Left kidney (tissue), 2 donors: ENCODE measurements around the gene LAYN. TPM values are rescaled to one million over a fixed set of nuclear protein-coding genes. Genes with fewer than 3 reads are reported as not detected.

Experiments
- DNase-seq: peaks from one replicate; pipeline ENCODE4 v3.0.0-alpha.2; 2013
- polyA plus RNA-seq: library from polyadenylated mRNA; unstranded; fragments of 120-200 nt; gene quantifications from one replicate; pipeline ENCODE4 v1.2.1, GENCODE V29; 2013; ENCODE audit not compliant: insufficient read length

Gene LAYN
- polyA plus RNA-seq, 1 donor: 7.3 TPM

GRCh38 chr11:111531136-111531535, 9.4 kb upstream of the LAYN start:
- DNase-seq: no peak

DNA sequence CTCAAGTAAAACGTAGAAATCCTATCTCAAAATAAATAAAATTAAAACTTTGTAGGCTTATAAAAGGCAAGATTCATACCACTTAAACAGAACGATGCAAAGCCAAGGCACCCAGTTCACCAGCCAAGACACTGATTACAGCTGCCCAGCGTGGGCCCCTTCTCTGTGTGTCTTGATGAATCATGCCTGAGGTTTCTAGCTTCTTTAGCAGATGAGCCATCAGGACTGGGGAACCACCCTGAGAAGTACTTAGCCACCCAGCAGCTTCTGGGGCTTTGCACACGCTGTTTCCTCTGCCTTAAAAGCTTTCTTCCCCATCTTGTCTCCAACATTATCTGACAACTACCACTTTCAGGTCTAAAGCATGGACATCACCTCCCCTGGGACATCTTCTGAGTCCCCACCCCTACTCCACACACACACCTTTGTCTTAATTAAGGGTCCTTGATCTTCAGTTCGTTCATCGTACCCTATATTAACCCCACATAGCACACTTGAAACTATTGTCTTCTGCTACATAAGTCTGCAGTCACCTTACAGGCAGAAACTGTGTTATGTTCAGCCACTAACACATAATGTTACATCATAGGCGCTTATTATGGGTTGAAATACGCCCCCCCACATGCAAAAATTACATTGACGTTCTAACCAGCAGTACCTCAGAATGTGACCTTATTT, 8.7 kb upstream of the LAYN start:
- DNase-seq: no peak

DNA sequence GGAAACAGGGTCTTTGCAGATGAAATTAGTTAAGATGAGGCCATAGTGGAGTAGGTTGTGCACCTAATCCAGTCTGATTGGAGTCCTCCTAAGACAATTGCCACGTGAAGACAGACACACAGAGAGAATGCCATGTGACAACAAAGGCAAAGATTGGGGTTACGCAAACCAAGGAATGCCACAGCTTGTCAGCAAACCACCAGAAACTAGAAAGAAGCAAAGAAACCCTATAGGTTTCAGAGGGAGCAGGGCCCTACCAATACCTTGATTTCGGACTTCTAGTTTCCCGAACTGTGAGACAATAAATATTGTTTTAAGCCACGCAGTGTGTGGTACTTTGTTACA, 8.2 kb upstream of the LAYN start:
- DNase-seq: no peak

- no peak for DNase-seq
Observed at GRCh38 chr11:111535281-111535680, 5.2 kb upstream of the LAYN start.

- no peak for DNase-seq
Observed at GRCh38 chr11:111537336-111537860, 3.1 kb upstream of the LAYN start.

DNA sequence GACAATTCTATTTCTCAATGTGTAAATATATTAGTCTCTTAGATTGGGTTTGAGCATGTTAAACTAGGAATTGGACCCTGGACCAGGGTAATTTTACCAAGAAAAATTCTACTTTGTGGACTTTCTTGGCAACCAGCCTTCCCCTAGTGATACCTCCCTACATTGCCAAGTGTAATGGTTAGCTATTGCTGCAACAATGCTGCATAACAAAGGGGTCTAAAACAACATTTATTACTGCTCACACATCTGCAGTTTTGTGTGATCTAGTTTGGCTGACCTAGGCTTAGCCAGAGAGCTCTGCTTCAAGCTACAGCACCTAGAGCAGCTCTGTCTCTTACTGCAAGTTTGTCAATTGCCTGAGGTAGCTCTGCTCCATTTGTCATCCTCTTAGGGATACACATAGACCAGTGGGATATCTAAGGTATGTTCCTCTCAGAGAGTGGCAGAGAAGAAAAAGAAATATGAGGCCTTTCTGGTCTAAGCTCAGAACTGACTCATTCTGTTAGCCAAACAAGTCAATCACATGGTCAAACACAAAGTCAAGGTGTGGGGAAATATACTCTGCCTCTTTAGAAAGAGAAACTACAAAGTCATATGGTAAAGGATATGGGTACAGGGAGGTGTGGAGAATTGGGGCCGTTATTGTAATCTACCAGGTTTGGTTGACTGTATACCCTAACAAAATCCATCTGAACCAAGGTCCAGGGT, 2.0 kb upstream of the LAYN start:
- DNase-seq: no peak

- DNase-seq: no peak
Observed at GRCh38 chr11:111539426-111540113, 950 bp upstream of the LAYN start.

- DNase-seq: no peak
Observed at GRCh38 chr11:111540937-111541253, 375 bp downstream of the LAYN start.

- DNase-seq: peak; percentile 44
Observed at GRCh38 chr11:111541254-111542061, 938 bp downstream of the LAYN start.

GRCh38 chr11:111542606-111543275, 2.2 kb downstream of the LAYN start:
- no peak for DNase-seq

- no peak for DNase-seq
Observed at GRCh38 chr11:111548525-111548924, 8.0 kb downstream of the LAYN start.

- no peak for DNase-seq
Observed at GRCh38 chr11:111549196-111549868, 8.8 kb downstream of the LAYN start.

- no peak for DNase-seq
Observed at GRCh38 chr11:111549869-111550203, 9.3 kb downstream of the LAYN start.

DNA sequence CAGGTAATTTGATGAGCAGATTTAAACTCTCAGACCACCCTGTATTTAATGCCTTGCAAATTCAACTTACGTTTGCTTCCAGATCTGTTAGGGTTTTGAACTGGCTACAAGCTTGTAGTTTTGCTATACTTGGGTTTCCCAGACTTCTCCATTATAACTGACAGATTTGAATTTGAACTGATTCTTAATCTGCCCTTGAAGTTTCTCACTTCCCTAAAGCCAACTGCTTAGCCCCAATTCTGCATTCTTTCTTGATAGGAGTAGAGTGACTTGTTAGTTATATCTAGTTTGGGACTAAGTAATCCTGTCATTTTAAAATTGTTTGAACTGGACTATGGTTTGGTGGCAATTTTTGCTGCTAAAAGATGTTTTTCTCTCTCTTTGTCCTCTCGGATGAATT, 9.7 kb downstream of the LAYN start:
- DNase-seq: no peak

- DNase-seq: no peak
Observed at GRCh38 chr11:111554532-111554931, 14.0 kb downstream of the LAYN start.

DNA sequence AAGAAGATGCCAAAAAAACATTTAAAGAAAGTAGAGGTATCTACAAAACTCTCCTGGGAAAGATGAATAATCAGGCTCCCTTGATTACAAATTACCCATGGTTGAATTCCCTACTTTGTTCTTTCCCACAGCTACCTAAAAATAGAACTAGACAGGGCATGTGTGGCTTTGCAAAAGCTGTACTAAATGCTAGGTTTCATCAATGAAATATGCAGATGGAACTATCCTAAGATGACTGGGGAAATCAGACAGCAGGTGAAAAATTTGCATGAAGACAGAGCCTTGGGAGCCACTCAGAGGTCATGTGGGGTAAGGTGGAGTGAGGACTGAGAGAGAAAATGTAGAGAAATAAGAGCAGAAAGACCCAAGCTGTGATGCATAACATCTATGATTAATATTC, 14.7 kb downstream of the LAYN start:
- no peak for DNase-seq

GRCh38 chr11:111557425-111558111, 17.0 kb downstream of the LAYN start:
- DNase-seq: no peak

DNA sequence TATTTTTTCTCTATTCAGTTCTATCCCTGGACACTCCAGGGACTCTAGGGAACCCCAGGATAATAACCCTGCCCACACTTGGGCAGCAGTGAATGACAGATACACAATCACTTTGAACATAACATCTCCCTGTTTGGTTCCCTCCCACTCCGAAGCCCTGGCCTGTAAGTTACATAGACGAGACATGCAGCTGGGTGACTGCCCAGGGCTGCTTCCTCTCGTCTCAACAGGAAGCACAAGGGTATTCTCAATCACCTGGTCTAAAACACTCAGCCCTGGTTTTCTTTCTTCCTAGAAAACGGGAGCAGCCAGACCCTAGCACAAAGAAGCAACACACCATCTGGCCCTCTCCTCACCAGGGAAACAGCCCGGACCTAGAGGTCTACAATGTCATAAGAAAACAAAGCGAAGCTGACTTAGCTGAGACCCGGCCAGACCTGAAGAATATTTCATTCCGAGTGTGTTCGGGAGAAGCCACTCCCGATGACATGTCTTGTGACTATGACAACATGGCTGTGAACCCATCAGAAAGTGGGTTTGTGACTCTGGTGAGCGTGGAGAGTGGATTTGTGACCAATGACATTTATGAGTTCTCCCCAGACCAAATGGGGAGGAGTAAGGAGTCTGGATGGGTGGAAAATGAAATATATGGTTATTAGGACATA, 19.4 kb downstream of the LAYN start:
- DNase-seq: no peak

DNA sequence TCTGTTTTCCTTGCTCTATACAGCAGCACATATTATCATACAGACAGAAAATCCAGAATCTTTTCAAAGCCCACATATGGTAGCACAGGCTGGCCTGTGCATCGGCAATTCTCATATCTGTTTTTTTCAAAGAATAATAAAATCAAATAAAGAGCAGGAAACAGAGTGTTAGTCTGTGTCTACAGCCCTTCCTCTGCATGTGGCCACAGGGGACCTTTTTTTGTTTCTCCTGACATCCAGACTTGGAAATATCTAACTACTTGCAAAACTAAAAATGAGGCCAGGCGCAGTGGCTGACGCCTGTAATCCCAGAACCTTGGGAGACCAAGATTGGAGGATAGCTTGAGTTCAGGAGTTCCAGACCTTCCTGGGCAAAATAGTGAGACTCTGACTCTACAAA, 20.3 kb downstream of the LAYN start:
- no peak for DNase-seq

- DNase-seq: no peak
Observed at GRCh38 chr11:111561306-111561705, 20.8 kb downstream of the LAYN start.
